Amygdala (tissue), 56 donors: Measurements from ENCODE around the gene RGP1.

ENCODE experiments used
- DNase-seq, 56 donors: peaks; one replicate each; lab custom pipeline; 2025; lab: John Stamatoyannopoulos, UW

The RGP1 gene

GRCh38 chr9:35740243-35740642, 8.8 kb upstream of the RGP1 start:
- DNase-seq: no peak

GRCh38 chr9:35741740-35742139, 7.3 kb upstream of the RGP1 start:
- no peak for DNase-seq

- DNase-seq: no peak
These were observed 5.6 kb upstream of the RGP1 start for GRCh38 chr9:35743452-35743851.

- no peak for DNase-seq
These were observed 5.1 kb upstream of the RGP1 start for GRCh38 chr9:35743880-35744518.

- no peak for DNase-seq
These were observed 3.5 kb upstream of the RGP1 start for GRCh38 chr9:35745569-35745968.

GRCh38 chr9:35746583-35746982, 2.5 kb upstream of the RGP1 start:
- DNase-seq: no peak

- peak in 1 of 56 donors; percentile 31 for DNase-seq
These were observed 737 bp upstream of the RGP1 start for GRCh38 chr9:35748242-35748857.

GRCh38 chr9:35749515-35750255, 598 bp downstream of the RGP1 start:
- DNase-seq: peak in 5 of 56 donors; percentile 22 to 47 (median 43)

GRCh38 chr9:35750256-35750531, 1.1 kb downstream of the RGP1 start:
- DNase-seq: no peak

GRCh38 chr9:35753466-35753865, 4.4 kb downstream of the RGP1 start:
- DNase-seq: no peak

GRCh38 chr9:35754264-35754663, 5.2 kb downstream of the RGP1 start, which contains the start of gene MSMP:
TSS of gene MSMP (minus strand) at chr9:35754276. CDS start at chr9:35754129, 147 bp downstream.
- DNase-seq: no peak

GRCh38 chr9:35755071-35755470, 6.0 kb downstream of the RGP1 start:
- DNase-seq: no peak

- peak in 40 of 56 donors; percentile 9 to 82 (median 56) for DNase-seq
These were observed 7.5 kb downstream of the RGP1 start for GRCh38 chr9:35756275-35757225.

GRCh38 chr9:35757226-35757891, 8.3 kb downstream of the RGP1 start:
- peak in 22 of 56 donors; percentile 19 to 71 (median 48) for DNase-seq

- DNase-seq: no peak
These were observed 8.8 kb downstream of the RGP1 start for GRCh38 chr9:35757892-35758275.

- no peak for DNase-seq
These were observed 9.5 kb downstream of the RGP1 start for GRCh38 chr9:35758475-35759050.

- DNase-seq: no peak
These were observed 10.7 kb downstream of the RGP1 start for GRCh38 chr9:35759795-35760194.

GRCh38 chr9:35760651-35761050, 11.6 kb downstream of the RGP1 start:
- peak in 6 of 56 donors; percentile 5 to 35 (median 17) for DNase-seq

- no peak for DNase-seq
These were observed 14.1 kb downstream of the RGP1 start for GRCh38 chr9:35763181-35763580.

GRCh38 chr9:35763803-35764202, 14.7 kb downstream of the RGP1 start:
- DNase-seq: no peak
